PC-3 (cell line): Measurements from ENCODE around the gene TRMT61A. TPM values are rescaled to one million over a fixed set of nuclear protein-coding genes. Genes with fewer than 3 reads are reported as not detected.

Source experiments
- ATAC-seq: fragments of 200-7000 bp; cut with Tn5 transposase; 2 replicates; pipeline ENCODE4 v1.9.1; 2020; ENCODE audit warnings: mild to moderate bottlenecking, moderate library complexity
- BruUV-seq: library from RNA; stranded (reverse); fragments of 400-500 nt; replicated peaks from 2 replicates; lab custom pipeline; 2021; lab: Mats Ljungman, UMichigan
- CTCF ChIA-PET: fragments of 300-600 bp; sonication (Branson Sonifier 250); formaldehyde crosslinking; loops from one replicate; lab custom pipeline; 2022; ENCODE audit warnings: antibody characterized with exemption; lab: Charles Lee
- POLR2A ChIA-PET: fragments of 300-600 bp; sonication (Branson Sonifier 250); formaldehyde crosslinking; loops from one replicate; lab custom pipeline; 2022; ENCODE audit warnings: antibody characterized with exemption; ENCODE audit not compliant: unreplicated experiment; lab: Charles Lee
- DNase-seq: peaks from one replicate; pipeline ENCODE4 v3.0.0-alpha.2; 2015
- H2AFZ ChIP-seq: fragments of 300-600 bp; sonication (generic); 2 replicates; pipeline ENCODE4 v1.6.0; 2016; ENCODE audit warnings: antibody characterized with exemption, low read length
- H3F3A ChIP-seq: fragments of 300-600 bp; sonication (generic); one replicate; pipeline ENCODE4 v1.6.0; 2017; ENCODE audit warnings: antibody characterized with exemption, low read length, control low read depth, mild to moderate bottlenecking; ENCODE audit not compliant: unreplicated experiment
- H3K27ac ChIP-seq: fragments of 300-600 bp; sonication (generic); 2 replicates; pipeline ENCODE4 v1.5.1; 2016; ENCODE audit warnings: mild to moderate bottlenecking, low read length
- H3K27me3 ChIP-seq: fragments of 300-600 bp; sonication (generic); 2 replicates; pipeline ENCODE4 v1.6.1; 2016; ENCODE audit warnings: low read length, mixed read lengths
- H3K36me3 ChIP-seq: fragments of 300-600 bp; sonication (generic); 2 replicates; pipeline ENCODE4 v1.6.1; 2016; ENCODE audit warnings: low read depth, mixed run types, low read length, mixed read lengths
- H3K4me1 ChIP-seq: fragments of 300-600 bp; sonication (generic); 2 replicates; pipeline ENCODE4 v1.5.1; 2016; ENCODE audit warnings: low read length; ENCODE audit not compliant: insufficient read depth
- H3K4me2 ChIP-seq: fragments of 300-600 bp; sonication (generic); 2 replicates; pipeline ENCODE4 v1.6.0; 2016; ENCODE audit warnings: low read length
- H3K4me3 ChIP-seq: fragments of 300-600 bp; sonication (generic); 2 replicates; pipeline ENCODE4 v1.5.1; 2016; ENCODE audit warnings: mild to moderate bottlenecking, low read length, mixed read lengths
- H3K79me2 ChIP-seq: fragments of 300-600 bp; sonication (generic); 2 replicates; pipeline ENCODE4 v1.6.1; 2017; ENCODE audit warnings: low read length, mixed read lengths
- H3K9ac ChIP-seq: fragments of 300-600 bp; sonication (generic); 2 replicates; pipeline ENCODE4 v1.6.0; 2016; ENCODE audit warnings: mild to moderate bottlenecking, low read length
- H3K9me2 ChIP-seq: fragments of 300-600 bp; sonication (generic); replicated peaks from 2 replicates; pipeline ENCODE4 v1.6.1; 2016; ENCODE audit warnings: mixed run types, low read length, mixed read lengths
- H3K9me3 ChIP-seq: fragments of 300-600 bp; sonication (generic); 2 replicates; pipeline ENCODE4 v1.6.1; 2016; ENCODE audit warnings: low read length, mixed read lengths
- H4K20me1 ChIP-seq: fragments of 300-600 bp; sonication (generic); 2 replicates; pipeline ENCODE4 v1.6.1; 2016; ENCODE audit warnings: low read length, mixed read lengths
- CTCF ChIP-seq: fragments of 300-600 bp; sonication (generic); conservative IDR thresholded peaks from 2 replicates; pipeline ENCODE4 v1.5.1; 2017; ENCODE audit warnings: antibody characterized with exemption, low read depth, mild to moderate bottlenecking, low read length
- EZH2 ChIP-seq: fragments of 300-600 bp; sonication (generic); IDR thresholded peaks from one replicate; pipeline ENCODE4 v1.6.1; 2017; ENCODE audit warnings: antibody characterized with exemption, mild to moderate bottlenecking, low read length; ENCODE audit not compliant: unreplicated experiment
- EZH2phosphoT487 ChIP-seq: fragments of 300-600 bp; sonication (generic); IDR thresholded peaks from 2 replicates; pipeline ENCODE4 v1.6.1; 2018; ENCODE audit warnings: mild to moderate bottlenecking, antibody characterized with exemption, low read length, borderline replicate concordance
- intact Hi-C: fragments of 100-400 bp; cut with micrococcal nuclease; formaldehyde crosslinking; loops from 2 replicates; pipeline ENCODE4 v1.9.0; 2023
- total RNA-seq: library from RNA; depleted of rRNA; stranded (reverse); fragments of >200 nt; gene quantifications from 2 replicates; pipeline ENCODE4 v1.2.3, GENCODE V29; 2014

Gene TRMT61A
- total RNA-seq, 1 experiment from 2014 or later: 51.2 TPM

- ChIA-PET CTCF (no interaction called here), POLR2A (no interaction called here)
- intact Hi-C loops: no loop called here
- Histone ChIP-seq H3F3A (no peaks in the 10 kb centered on the region), H3K27me3 (no peaks in the 10 kb centered on the region), H2AFZ (no peak overlapping the region), H3K4me2 (no peak overlapping the region), H3K4me3 (no peak overlapping the region), H3K36me3 (peaks cover 4% of the 10 kb centered on the region; the same call in 1 of the 2 replicates), H3K4me1 (peaks cover 22% of the 10 kb centered on the region), H3K9me2 (no peaks in the 10 kb centered on the region), H4K20me1 (peaks cover 4% of the 10 kb centered on the region; the same call in 1 of the 2 replicates), H3K27ac (no peak overlapping the region), H3K9ac (no peak overlapping the region), H3K79me2 (peaks cover 34% of the 10 kb centered on the region), H3K9me3 (no peaks in the 10 kb centered on the region)
- no TSS peak for BruUV-seq
- ATAC-seq (no peak), DNase-seq (no peak)
- TF ChIP-seq EZH2: no peak
- no peak for TF ChIP-seq CTCF
Observed at GRCh38 chr14:103526247-103526913, 2.6 kb upstream of the TRMT61A start.

GRCh38 chr14:103526914-103527248 is 2.1 kb upstream of the TRMT61A start:
- intact Hi-C loops: no loop called here
- H2AFZ ChIP-seq: no peak overlapping the region
- H3K9me3 ChIP-seq: no peaks in the 10 kb centered on the region
- POLR2A ChIA-PET: no interaction called here
- ATAC-seq (no peak), DNase-seq (no peak)
- H3K79me2 ChIP-seq: peaks cover 39% of the 10 kb centered on the region
- no peaks in the 10 kb centered on the region for H3K27me3 ChIP-seq
- peaks cover 4% of the 10 kb centered on the region; the same call in 1 of the 2 replicates for H3K36me3 ChIP-seq
- H4K20me1 ChIP-seq: peaks cover 8% of the 10 kb centered on the region; the same call in 1 of the 2 replicates
- CTCF ChIA-PET: no interaction called here
- no peak overlapping the region for H3K9ac ChIP-seq
- H3K4me1 ChIP-seq: peaks cover 22% of the 10 kb centered on the region
- no peak overlapping the region for H3K4me3 ChIP-seq
- H3F3A ChIP-seq: no peaks in the 10 kb centered on the region
- H3K9me2 ChIP-seq: no peaks in the 10 kb centered on the region
- no peak overlapping the region for H3K27ac ChIP-seq
- no peak overlapping the region for H3K4me2 ChIP-seq
- TF ChIP-seq EZH2phosphoT487 (no peak), EZH2 (no peak), CTCF (no peak)
- BruUV-seq: no TSS peak

- POLR2A ChIA-PET: interaction anchor here (0.5 to 1.9 kb wide), 2 partner anchors 13 to 733 kb away, joined by 3 to 9 read pairs; no protein-coding TSS in a partner anchor
- no peaks in the 10 kb centered on the region for H3K27me3 ChIP-seq
- no peaks in the 10 kb centered on the region for H3K9me2 ChIP-seq
- no peak for ATAC-seq
- H3K9me3 ChIP-seq: no peaks in the 10 kb centered on the region
- no TSS peak for BruUV-seq
- CTCF ChIA-PET: no interaction called here
- peaks cover 8% of the 10 kb centered on the region; the same call in 1 of the 2 replicates for H4K20me1 ChIP-seq
- no peak overlapping the region for H2AFZ ChIP-seq
- DNase-seq: no peak
- peaks cover 22% of the 10 kb centered on the region for H3K4me1 ChIP-seq
- H3F3A ChIP-seq: no peaks in the 10 kb centered on the region
- TF ChIP-seq CTCF (no peak), EZH2phosphoT487 (no peak), EZH2 (no peak)
- no peak overlapping the region for H3K27ac ChIP-seq
- peaks cover 4% of the 10 kb centered on the region; the same call in 1 of the 2 replicates for H3K36me3 ChIP-seq
- H3K4me2 ChIP-seq: peak overlapping the region; percentile 96
- H3K9ac ChIP-seq: no peak overlapping the region
- H3K4me3 ChIP-seq: no peak overlapping the region
- H3K79me2 ChIP-seq: peaks cover 41% of the 10 kb centered on the region
- intact Hi-C loops: no loop called here
Observed at GRCh38 chr14:103527408-103528145, 1.4 kb upstream of the TRMT61A start.
